ENCODE results near the gene NXN. TPM values are rescaled to one million over a fixed set of nuclear protein-coding genes. Genes with fewer than 3 reads are reported as not detected.
A peak's percentile ranks its signal among the peaks of the same experiment; 100 is the strongest.
"Not testable (repeated sequence)": the region's sequence is repeated elsewhere in the genome, so short reads cannot be mapped to it uniquely, and the experiment has no call there.

NXN gene
- polyA plus RNA-seq, 1 experiment: 88.8 TPM

DNA sequence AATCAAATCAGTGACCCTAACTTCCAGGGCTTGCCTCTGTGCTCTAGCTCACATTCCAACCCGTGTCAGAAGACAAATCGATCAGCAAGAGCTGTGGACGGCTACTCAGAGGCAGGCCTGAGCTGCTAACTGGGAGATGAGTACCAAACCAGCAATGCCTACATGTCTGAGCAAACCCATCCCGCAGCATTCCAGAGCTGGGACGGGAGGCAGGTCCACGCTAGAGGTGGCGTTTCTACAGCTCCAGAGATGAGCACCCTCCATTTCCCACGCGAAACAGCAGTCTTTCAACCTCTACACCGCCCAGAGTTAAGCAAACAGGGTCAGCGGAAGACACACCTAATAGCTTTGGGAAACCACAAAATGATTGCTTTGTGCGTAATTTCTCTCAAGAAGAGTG is 6.5 kb downstream of the NXN start:
- H3K4me3 ChIP-seq (ENCODE audit: low read depth, low read length): no peak overlapping the region
- DNase-seq (ENCODE audit: low read depth): no peak
- no peaks in the 10 kb centered on the region for H3K27me3 ChIP-seq (ENCODE audit: control insufficient read depth, insufficient read depth, low read length)
- POLR2A ChIA-PET: interaction anchor here (0.7 kb wide), 1 partner anchor 126 kb away, joined by 7 read pairs; no protein-coding TSS in a partner anchor
- H3K36me3 ChIP-seq (ENCODE audit: control insufficient read depth, insufficient read depth, low read length): no peaks in the 10 kb centered on the region
- CTCF ChIA-PET: interaction anchor here (0.9 to 1.0 kb wide), 3 partner anchors 57 to 177 kb away, joined by 3 to 5 read pairs (median 3); no protein-coding TSS in a partner anchor
- TF ChIP-seq, protein P1, sequence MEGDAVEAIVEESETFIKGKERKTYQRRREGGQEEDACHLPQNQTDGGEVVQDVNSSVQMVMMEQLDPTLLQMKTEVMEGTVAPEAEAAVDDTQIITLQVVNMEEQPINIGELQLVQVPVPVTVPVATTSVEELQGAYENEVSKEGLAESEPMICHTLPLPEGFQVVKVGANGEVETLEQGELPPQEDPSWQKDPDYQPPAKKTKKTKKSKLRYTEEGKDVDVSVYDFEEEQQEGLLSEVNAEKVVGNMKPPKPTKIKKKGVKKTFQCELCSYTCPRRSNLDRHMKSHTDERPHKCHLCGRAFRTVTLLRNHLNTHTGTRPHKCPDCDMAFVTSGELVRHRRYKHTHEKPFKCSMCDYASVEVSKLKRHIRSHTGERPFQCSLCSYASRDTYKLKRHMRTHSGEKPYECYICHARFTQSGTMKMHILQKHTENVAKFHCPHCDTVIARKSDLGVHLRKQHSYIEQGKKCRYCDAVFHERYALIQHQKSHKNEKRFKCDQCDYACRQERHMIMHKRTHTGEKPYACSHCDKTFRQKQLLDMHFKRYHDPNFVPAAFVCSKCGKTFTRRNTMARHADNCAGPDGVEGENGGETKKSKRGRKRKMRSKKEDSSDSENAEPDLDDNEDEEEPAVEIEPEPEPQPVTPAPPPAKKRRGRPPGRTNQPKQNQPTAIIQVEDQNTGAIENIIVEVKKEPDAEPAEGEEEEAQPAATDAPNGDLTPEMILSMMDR (IDR thresholded peaks at IDR 0.05; ENCODE audit: insufficient read depth, low read depth, low read length): no peak

DNA sequence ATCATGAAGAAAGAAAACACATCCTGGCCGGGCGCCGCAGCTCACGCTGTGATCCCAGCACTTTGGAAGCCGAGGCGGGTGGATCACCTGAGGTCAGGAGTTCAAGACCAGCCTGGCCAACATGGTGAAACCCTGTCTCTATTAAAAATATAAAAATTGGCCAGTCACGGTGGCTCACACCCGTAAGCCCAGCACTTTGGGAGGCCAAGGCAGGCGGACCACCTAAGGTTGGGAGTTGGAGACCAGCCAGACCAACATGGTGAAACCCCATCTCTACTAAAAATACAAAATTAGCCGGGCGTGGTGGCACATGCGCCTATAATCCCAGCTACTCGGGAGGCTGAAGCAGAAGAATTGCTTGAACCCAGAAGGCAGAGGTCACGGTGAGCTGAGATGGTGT is 7.7 kb downstream of the NXN start:
- DNase-seq (ENCODE audit: low read depth); POLR2A ChIA-PET; H3K4me3 ChIP-seq (ENCODE audit: low read depth, low read length); H3K27me3 ChIP-seq (ENCODE audit: control insufficient read depth, insufficient read depth, low read length); H3K36me3 ChIP-seq (ENCODE audit: control insufficient read depth, insufficient read depth, low read length): not testable (repeated sequence)
- CTCF ChIA-PET: interaction anchor here (1.0 to 2.0 kb wide), 2 partner anchors 14 to 20 kb away, joined by 3 to 5 read pairs; no protein-coding TSS in a partner anchor

- H3K27me3 ChIP-seq (ENCODE audit: control insufficient read depth, insufficient read depth, low read length): no peaks in the 10 kb centered on the region
Measured at GRCh38 chr17:970364-970763, 9.2 kb downstream of the NXN start.

DNA sequence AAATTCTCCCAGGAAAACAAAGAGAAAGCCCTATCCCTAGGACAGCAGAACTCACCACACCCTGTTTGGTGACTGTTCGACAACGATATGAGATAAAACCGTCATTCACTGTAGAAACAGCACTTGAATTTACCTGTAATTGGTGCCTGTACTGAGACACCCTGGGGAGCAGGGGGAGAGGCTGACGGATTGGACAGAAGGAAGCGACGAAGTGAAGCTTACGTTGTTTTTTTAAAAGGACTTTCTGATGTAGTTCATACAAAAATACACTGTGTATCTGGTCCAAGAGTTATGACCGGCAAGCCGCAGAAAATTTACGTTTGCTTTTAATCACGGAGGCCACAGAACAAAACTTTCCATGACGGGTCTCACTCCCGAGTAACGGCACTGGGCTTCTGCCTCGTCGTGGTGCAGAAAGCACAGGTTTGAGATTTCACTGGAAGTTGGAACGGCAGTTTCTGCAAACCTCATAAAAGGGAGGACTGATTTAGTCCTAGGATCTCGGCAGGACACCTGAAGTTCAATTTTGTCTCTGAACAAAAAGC is 9.7 kb downstream of the NXN start:
- peak overlapping the region; percentile 22 for H3K4me3 ChIP-seq (ENCODE audit: low read depth, low read length)
- TF ChIP-seq, protein P1 (IDR thresholded peaks at IDR 0.05; ENCODE audit: insufficient read depth, low read depth, low read length): no peak
- ChIA-PET CTCF (interaction anchor here (2.0 kb wide), 1 partner anchor 18 kb away, joined by 5 read pairs; no protein-coding TSS in a partner anchor), POLR2A (no interaction called here)
- DNase-seq (ENCODE audit: low read depth): no peak
- H3K36me3 ChIP-seq (ENCODE audit: control insufficient read depth, insufficient read depth, low read length): no peaks in the 10 kb centered on the region
- H3K27me3 ChIP-seq (ENCODE audit: control insufficient read depth, insufficient read depth, low read length): no peaks in the 10 kb centered on the region

More at GRCh38 chr17:970364-970763, 9.2 kb downstream of the NXN start:
- ChIA-PET CTCF (interaction anchor here (0.7 to 2.0 kb wide), 2 partner anchors 19 to 121 kb away, joined by 5 read pairs; no protein-coding TSS in a partner anchor), POLR2A (no interaction called here)
- H3K36me3 ChIP-seq (ENCODE audit: control insufficient read depth, insufficient read depth, low read length): no peaks in the 10 kb centered on the region
- DNase-seq (ENCODE audit: low read depth): no peak
- H3K4me3 ChIP-seq (ENCODE audit: low read depth, low read length): no peak overlapping the region
- TF ChIP-seq, protein P1 (IDR thresholded peaks at IDR 0.05; ENCODE audit: insufficient read depth, low read depth, low read length): no peak

DNA sequence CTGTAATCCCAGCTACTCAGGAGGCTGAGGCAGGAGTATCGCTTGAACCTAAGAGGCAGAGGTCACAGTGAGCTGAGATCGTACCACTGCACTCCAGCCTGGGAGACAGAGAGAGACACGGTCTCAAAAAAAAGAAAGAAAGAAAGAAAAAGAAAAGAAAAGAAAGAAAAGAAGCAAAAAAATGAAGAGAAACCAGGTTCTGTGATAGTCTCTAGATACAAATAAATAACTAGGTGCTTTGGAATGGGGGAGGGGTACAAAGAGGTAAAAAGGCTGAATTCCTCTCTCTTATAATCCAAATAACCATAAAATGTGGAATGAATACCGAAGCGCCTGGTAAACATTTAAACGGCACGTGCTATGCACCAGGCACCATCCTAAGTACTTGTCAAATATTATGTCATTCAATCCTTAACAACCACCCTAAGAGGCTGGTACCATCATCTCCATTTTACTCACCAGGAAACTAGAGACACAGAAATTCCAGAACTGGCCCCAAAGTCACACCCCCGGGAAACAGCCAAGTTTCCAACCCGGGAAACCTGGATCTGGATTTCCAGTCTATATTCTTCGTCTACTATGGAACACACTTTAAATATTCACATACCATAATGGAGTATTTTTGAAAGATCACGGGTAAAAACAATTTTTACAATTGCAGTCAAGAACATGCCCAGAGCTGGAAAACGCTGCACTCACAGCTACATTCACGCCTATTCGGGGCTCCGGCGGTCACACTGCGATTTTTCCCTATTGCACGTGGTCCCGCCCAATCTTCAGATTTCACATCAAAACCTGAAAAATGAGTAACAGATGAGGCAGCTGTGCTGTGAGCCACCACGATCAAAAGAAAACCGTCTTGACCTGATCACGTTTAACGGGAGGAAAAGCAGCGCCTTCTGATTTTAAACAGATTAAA is 10.5 kb downstream of the NXN start:
- Histone ChIP-seq H3K4me3 (ENCODE audit: low read depth, low read length) (peak overlapping the region; percentile 22), H3K27me3 (ENCODE audit: control insufficient read depth, insufficient read depth, low read length) (no peaks in the 10 kb centered on the region), H3K36me3 (ENCODE audit: control insufficient read depth, insufficient read depth, low read length) (no peaks in the 10 kb centered on the region)
- TF ChIP-seq, protein P1 (IDR thresholded peaks at IDR 0.05; ENCODE audit: insufficient read depth, low read depth, low read length): no peak
- no peak for DNase-seq (ENCODE audit: low read depth)
- ChIA-PET POLR2A (no interaction called here), CTCF (no interaction called here)
